Tibial artery (tissue), 4 donors: ENCODE results near the gene SEC16B.
"Not testable (repeated sequence)": the region's sequence is repeated elsewhere in the genome, so short reads cannot be mapped to it uniquely, and the experiment has no call there.

Source experiments
- DNase-seq, 2 donors: peaks; one replicate each; pipeline ENCODE4 v3.0.0-alpha.2; 2019
- H3K27ac ChIP-seq, 2 donors: fragments of 200-600 bp; sonication (generic) in 1 of 2; 1 replicate in 1 of 2; 2 replicates in 1 of 2; pipeline ENCODE4 v1.5.1; 2018 to 2019; ENCODE audit warnings: mild to moderate bottlenecking in 1 of 2
- H3K27me3 ChIP-seq, 2 donors: fragments of 200-600 bp; sonication (generic) in 1 of 2; one replicate each; pipeline versions ENCODE4 v1.5.1 to v1.6.0; 2016 to 2019
- H3K36me3 ChIP-seq, 3 donors: fragments of 200-600 bp; sonication (generic) in 2 of 3; one replicate each; pipeline ENCODE4 v1.5.1; 2016 to 2019; ENCODE audit warnings: mild to moderate bottlenecking in 2 of 3
- H3K4me1 ChIP-seq, 4 donors: fragments of 200-600 bp; sonication (generic) in 2 of 4; 1 replicate in 3 of 4; 2 replicates in 1 of 4; pipeline ENCODE4 v1.5.1; 2016 to 2019
- H3K4me3 ChIP-seq, 2 donors: fragments of 200-600 bp; sonication (generic) in 1 of 2; 1 replicate in 1 of 2; 2 replicates in 1 of 2; pipeline ENCODE4 v1.5.1; 2018 to 2019; ENCODE audit warnings: mild to moderate bottlenecking in 2 of 2
- H3K9me3 ChIP-seq, 3 donors: fragments of 200-600 bp; sonication (generic) in 1 of 3; one replicate each; pipeline ENCODE4 v1.5.1; 2016 to 2019
- CTCF ChIP-seq, 2 experiments: fragments of 200-600 bp in 1 of 2; fragments of 450-650 bp in 1 of 2; IDR thresholded peaks; one replicate each; pipeline ENCODE4 v1.5.1; 2017 to 2019; ENCODE audit warnings: antibody characterized with exemption in 2 of 2, mild to moderate bottlenecking in 1 of 2, moderate library complexity in 1 of 2
- intact Hi-C: fragments of 100-400 bp; cut with DNase I; formaldehyde crosslinking; loops from one replicate; pipeline ENCODE4 v1.15.0; 2023; ENCODE audit warnings: low total_unique reads

The SEC16B gene

DNA sequence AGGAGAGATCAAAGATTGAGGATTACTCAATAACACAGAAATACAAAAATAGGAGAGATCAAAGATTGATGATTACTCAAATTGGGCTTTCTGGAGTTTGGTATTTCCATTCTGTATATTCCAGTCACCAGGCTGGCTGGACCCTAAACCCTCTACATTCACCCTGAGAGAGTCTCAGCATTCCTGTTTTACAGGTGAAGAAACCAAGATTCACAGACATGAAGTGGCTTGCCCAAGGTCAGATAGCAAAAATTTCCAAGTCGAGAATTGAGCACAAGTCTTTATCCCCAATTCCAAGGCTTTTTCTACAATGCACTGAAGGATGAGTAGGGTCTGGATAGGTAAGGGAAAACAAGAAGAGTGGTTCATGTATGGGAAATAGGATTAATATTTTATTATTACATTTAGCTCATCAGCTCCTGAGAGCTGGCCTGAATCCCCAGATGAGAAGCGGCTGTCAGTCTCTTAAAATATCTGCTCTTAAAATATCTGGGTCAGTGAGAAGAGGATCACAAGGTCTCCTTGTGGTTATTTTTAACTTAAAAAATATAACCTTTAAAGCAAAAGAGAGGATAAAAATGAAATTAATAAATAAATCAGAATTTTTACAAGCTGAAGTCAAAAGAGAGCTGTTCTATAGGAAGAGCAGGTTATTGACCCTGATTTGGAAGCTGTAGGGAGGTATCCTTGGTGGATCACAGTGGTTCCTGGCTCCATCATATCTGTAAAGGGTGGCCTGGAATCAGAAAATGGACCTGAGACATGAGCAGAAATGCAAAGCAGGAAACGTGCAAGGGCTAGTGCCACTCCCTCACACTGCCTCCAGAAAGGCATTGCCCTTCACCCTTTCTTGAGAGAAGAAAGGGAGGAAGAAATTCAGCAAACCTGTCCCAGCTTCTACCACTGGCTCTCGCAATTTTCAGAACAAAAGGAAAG, 29.1 kb upstream of the SEC16B start:
- Histone ChIP-seq H3K27me3 (no peaks in the 10 kb centered on the region), H3K4me1 (no peaks in the 10 kb centered on the region), H3K4me3 (no peak overlapping the region), H3K36me3 (no peaks in the 10 kb centered on the region), H3K9me3 (no peaks in the 10 kb centered on the region), H3K27ac (no peak overlapping the region)
- TF ChIP-seq CTCF (IDR thresholded peaks at IDR 0.05) = no peak
- no peak for DNase-seq
- intact Hi-C loops = no loop called here

DNA sequence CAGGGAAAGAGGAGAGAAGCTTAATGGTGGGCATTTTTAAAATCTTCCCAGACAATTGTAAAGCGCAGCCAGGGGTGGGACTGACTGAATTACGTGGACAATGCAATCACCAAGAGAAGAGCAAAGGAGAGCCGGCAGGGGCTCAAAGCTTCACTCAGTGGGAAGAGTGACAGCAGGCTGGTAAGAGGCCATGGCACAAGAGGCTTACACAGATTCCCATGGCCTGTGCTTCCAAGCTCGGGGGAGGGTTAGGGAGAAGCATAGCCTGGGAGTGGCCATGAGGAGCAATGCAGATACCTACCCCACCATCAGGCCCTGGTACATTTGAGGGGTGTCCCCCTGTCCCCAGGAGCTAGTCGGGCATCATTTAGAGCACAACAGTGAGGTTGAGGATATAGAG, 27.1 kb upstream of the SEC16B start:
- H3K4me1 ChIP-seq = no peaks in the 10 kb centered on the region
- intact Hi-C loops = no loop called here

GRCh38 chr1:177995369-177995768, 25.5 kb upstream of the SEC16B start:
- H3K27me3 ChIP-seq = no peaks in the 10 kb centered on the region
- intact Hi-C loops = no loop called here
- H3K27ac ChIP-seq = no peak overlapping the region
- no peak for TF ChIP-seq CTCF (IDR thresholded peaks at IDR 0.05)
- no peaks in the 10 kb centered on the region for H3K36me3 ChIP-seq
- DNase-seq = no peak
- no peak overlapping the region for H3K4me3 ChIP-seq
- H3K9me3 ChIP-seq = no peaks in the 10 kb centered on the region
- no peaks in the 10 kb centered on the region for H3K4me1 ChIP-seq

More for the DNA sequence above, 27.1 kb upstream of the SEC16B start:
- Histone ChIP-seq H3K27me3 (no peaks in the 10 kb centered on the region), H3K4me3 (no peak overlapping the region), H3K36me3 (no peaks in the 10 kb centered on the region), H3K9me3 (no peaks in the 10 kb centered on the region), H3K27ac (no peak overlapping the region)
- DNase-seq = no peak
- no peak for TF ChIP-seq CTCF (IDR thresholded peaks at IDR 0.05)

DNA sequence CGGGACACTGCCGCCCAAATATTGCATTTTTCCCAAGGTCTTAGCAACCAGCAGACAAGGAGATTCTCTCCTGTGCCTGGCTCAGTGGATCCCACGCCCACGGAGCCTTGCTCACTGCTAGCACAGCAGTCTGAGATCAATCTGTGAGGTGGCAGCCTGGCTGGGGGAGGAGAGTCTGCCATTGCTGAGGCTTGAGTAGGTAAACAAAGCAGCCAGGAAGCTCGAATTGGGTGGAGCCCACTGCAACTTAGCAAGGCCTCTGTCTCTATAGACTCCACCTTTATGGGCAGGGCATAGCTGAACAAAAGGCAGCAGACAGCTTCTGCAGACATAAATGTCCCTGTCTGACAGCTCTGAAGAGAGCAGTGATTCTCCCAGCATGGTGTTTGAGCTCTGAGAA, 16.4 kb upstream of the SEC16B start:
- intact Hi-C loops, H3K4me3 ChIP-seq, H3K27ac ChIP-seq, H3K27me3 ChIP-seq, H3K36me3 ChIP-seq, DNase-seq, H3K9me3 ChIP-seq: not testable (repeated sequence)
- peaks cover 0 to 16% (median 4%) of the 10 kb centered on the region in 4 donors for H3K4me1 ChIP-seq

- Histone ChIP-seq H3K27me3 (no peaks in the 10 kb centered on the region), H3K9me3 (peaks cover 0 to 4% (median 2%) of the 10 kb centered on the region in 3 donors), H3K4me1 (peaks cover 0 to 16% (median 4%) of the 10 kb centered on the region in 4 donors), H3K4me3 (no peak overlapping the region), H3K36me3 (peaks cover 0 to 4% (median 1%) of the 10 kb centered on the region in 3 donors), H3K27ac (peak overlapping the region in 1 of 2 donors; percentile 63)
- no peak for TF ChIP-seq CTCF (IDR thresholded peaks at IDR 0.05)
- intact Hi-C loops = no loop called here
- DNase-seq = no peak
Measured at GRCh38 chr1:177984761-177985160, 14.9 kb upstream of the SEC16B start.

DNA sequence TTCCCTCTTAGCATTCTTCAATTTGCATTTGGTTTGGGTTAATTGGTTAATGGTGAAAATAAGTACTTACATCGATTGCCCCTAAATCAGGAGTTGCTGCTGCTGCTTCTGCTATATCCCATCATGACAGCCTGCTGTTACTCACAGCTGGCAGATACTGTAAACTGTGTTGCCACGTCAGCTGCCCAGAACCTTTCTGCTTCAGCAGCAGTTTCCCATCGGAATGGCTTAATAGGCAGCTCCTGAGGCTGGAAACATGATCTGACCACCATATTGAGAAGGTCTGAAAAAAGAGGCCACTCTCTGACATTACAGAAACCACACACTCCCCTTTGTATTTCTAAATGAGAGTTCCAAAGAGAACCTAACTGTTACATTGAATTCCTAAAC, 14.3 kb upstream of the SEC16B start:
- H3K27ac ChIP-seq = peak overlapping the region; percentile 63
- intact Hi-C loops = no loop called here

More for the DNA sequence above, 14.3 kb upstream of the SEC16B start:
- peak; percentile 60 to 77 for DNase-seq
- TF ChIP-seq CTCF (IDR thresholded peaks at IDR 0.05) = no peak
- Histone ChIP-seq H3K4me1 (peaks cover 0 to 16% (median 4%) of the 10 kb centered on the region in 4 donors), H3K36me3 (no peaks in the 10 kb centered on the region), H3K4me3 (peak overlapping the region; percentile 17 to 39), H3K27me3 (no peaks in the 10 kb centered on the region), H3K9me3 (no peaks in the 10 kb centered on the region)
